Dermis blood vessel endothelial cell (primary cell): Measurements from ENCODE around the gene SPEM2. TPM values are rescaled to one million over a fixed set of nuclear protein-coding genes. Genes with fewer than 3 reads are reported as not detected.

Experiments used
- DNase-seq: peaks from one replicate; pipeline ENCODE4 v3.0.0; 2010
- total RNA-seq: library from RNA; depleted of rRNA; stranded (reverse); fragments of >200 nt; gene quantifications from 2 replicates; pipeline ENCODE4 v1.2.3, GENCODE V29; 2014

Gene SPEM2
- total RNA-seq, 1 donor from 2014 or later = not detected

DNA sequence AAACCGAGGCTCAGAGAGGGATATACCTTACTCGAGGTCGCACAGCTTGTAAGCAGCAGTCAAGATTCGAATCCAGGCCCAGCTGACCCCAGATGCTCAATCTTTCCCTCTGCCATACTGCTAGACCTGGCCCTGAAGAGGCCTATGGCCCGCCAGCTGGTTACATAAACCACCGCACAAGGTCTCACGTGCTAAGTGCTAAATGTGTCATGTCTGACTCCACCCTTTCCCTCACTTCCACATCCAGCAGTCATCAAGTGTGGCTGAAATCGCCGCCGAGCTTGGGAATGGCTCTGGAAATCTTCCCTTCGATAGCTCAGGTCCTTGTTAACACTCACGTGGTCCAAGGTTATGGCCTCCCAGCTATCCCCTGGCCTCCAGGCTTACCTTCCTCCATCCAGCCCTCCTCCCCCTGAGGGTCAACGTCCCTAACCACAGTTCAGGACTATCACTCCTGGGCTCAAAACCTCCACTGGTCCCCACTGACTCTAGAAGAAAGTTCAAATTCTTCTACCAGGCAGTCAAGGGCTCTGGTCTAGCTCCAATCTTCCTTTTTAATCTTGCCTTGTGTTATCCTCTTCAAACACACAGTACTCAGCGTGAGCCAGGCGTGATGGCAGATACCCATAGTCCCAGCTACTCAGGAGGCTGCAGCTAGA lies 50.5 kb downstream of the SPEM2 start:
- peak; percentile 55 for DNase-seq

DNA sequence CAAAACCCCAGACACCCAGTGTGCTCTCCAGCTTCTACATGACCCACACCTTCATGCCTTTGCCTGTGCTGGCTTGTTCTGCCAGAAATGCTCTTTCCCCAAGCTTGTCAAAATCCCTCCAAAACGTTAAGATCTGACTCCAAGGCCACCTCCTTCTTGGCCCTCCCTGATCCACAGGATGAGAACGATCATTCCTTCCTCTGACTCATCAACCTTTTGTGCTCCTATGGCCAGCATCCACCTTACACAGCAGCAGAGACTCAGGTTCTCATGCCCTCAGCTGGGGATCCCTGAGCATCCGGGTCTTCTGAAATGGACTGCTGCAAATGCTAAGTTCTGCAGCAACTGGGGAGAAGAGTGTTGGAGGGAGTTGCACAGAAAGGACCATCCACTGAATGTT lies 51.1 kb downstream of the SPEM2 start:
- DNase-seq = peak; percentile 72

DNA sequence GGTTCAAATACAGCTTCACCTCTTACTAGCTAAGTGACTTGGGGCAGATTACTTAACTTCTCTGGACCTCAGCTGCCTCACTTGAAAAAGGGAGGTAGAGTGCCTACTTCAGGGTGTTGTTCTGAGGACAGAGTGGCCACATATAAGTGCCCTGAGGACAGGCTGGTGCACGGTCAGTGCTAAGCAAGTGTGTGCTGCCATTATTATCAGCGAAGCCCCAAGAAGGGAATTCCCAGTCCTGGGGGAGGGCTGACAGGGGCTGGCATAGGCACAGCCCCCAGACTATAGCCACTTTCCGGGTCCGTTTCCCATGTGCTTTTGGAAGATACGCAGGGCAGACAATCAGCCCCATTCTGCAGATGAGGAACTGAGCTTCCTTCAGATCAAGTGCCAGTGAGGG lies 51.5 kb downstream of the SPEM2 start:
- no peak for DNase-seq

Other genes starting within 250 kb of the SPEM2 start
- gene ASGR1, start 246.2 kb upstream of the SPEM2 start, total RNA-seq = 9.5 and 18.2 TPM in 2 replicates
- gene DLG4, start 205.8 kb upstream of the SPEM2 start, total RNA-seq = 13.4 and 21.5 TPM in 2 replicates
- 196 and 385 TPM in 2 replicates for gene ACADVL, start 205.7 kb upstream of the SPEM2 start, total RNA-seq
- gene DVL2, start 191.1 kb upstream of the SPEM2 start, total RNA-seq = 32.8 and 45.7 TPM in 2 replicates
- gene PHF23, start 186.2 kb upstream of the SPEM2 start, total RNA-seq = 41.4 and 42.8 TPM in 2 replicates
- 148 and 196 TPM in 2 replicates for gene GABARAP, start 183.2 kb upstream of the SPEM2 start, total RNA-seq
- gene CTDNEP1, start 173.9 kb upstream of the SPEM2 start, total RNA-seq = 25.2 and 56.5 TPM in 2 replicates
- 33.0 and 52.2 TPM in 2 replicates for gene ELP5, start 173.4 kb upstream of the SPEM2 start, total RNA-seq
- 2.4 and 5.3 TPM in 2 replicates for gene CLDN7, start 163.1 kb upstream of the SPEM2 start, total RNA-seq
- 0.28 and 0.34 TPM in 2 replicates for gene SLC2A4, start 143.9 kb upstream of the SPEM2 start, total RNA-seq
- gene YBX2, start 131.0 kb upstream of the SPEM2 start, total RNA-seq = 0.17 TPM in 1 of 2 replicates, not detected in the other
- gene EIF5A, start 118.0 kb upstream of the SPEM2 start, total RNA-seq = 416 and 525 TPM in 2 replicates
- gene GPS2, start 110.3 kb upstream of the SPEM2 start, total RNA-seq = 45.2 and 45.6 TPM in 2 replicates
- gene NEURL4, start 96.3 kb upstream of the SPEM2 start, total RNA-seq = 17.3 and 23.3 TPM in 2 replicates
- not detected in 2 replicates for gene ACAP1, start 89.1 kb upstream of the SPEM2 start, total RNA-seq
- 2.6 and 3.2 TPM in 2 replicates for gene KCTD11, start 73.5 kb upstream of the SPEM2 start, total RNA-seq
- gene TMEM95, start 70.5 kb upstream of the SPEM2 start, total RNA-seq = not detected in 2 replicates
- gene TNK1, start 44.5 kb upstream of the SPEM2 start, total RNA-seq = 2.2 and 3.6 TPM in 2 replicates
- 21.3 and 34.1 TPM in 2 replicates for gene PLSCR3, start 31.1 kb upstream of the SPEM2 start, total RNA-seq
- gene TMEM256, start 21.5 kb upstream of the SPEM2 start, total RNA-seq = 59.2 and 112 TPM in 2 replicates
- 2.7 and 5.5 TPM in 2 replicates for gene NLGN2, start 17.8 kb upstream of the SPEM2 start, total RNA-seq
- not detected in 2 replicates for gene SPEM1, start 5.3 kb upstream of the SPEM2 start, total RNA-seq
- not detected in 2 replicates for gene SPEM3, start 3.2 kb downstream of the SPEM2 start, total RNA-seq
- 11.3 and 12.9 TPM in 2 replicates for gene TMEM102, start 9.8 kb downstream of the SPEM2 start, total RNA-seq
- 0.28 and 0.51 TPM in 2 replicates for gene FGF11, start 13.9 kb downstream of the SPEM2 start, total RNA-seq
- gene CHRNB1, start 19.4 kb downstream of the SPEM2 start, total RNA-seq = 4.6 and 5.8 TPM in 2 replicates
- gene ZBTB4, start 54.0 kb downstream of the SPEM2 start, total RNA-seq = 10.4 and 16.4 TPM in 2 replicates
- not detected in 2 replicates for gene SLC35G6, start 55.8 kb downstream of the SPEM2 start, total RNA-seq
- gene POLR2A, start 58.8 kb downstream of the SPEM2 start, total RNA-seq = 81.2 and 139 TPM in 2 replicates
- gene TNFSF12, start 123.4 kb downstream of the SPEM2 start, total RNA-seq = 9.2 and 26.1 TPM in 2 replicates
- gene TNFSF13, start 133.1 kb downstream of the SPEM2 start, total RNA-seq = 0.88 and 1.2 TPM in 2 replicates
- 79.8 and 89.3 TPM in 2 replicates for gene SENP3, start 136.3 kb downstream of the SPEM2 start, total RNA-seq
- 0.17 and 2.1 TPM in 2 replicates for gene CD68, start 154.0 kb downstream of the SPEM2 start, total RNA-seq
- 113 and 133 TPM in 2 replicates for gene MPDU1, start 158.2 kb downstream of the SPEM2 start, total RNA-seq
- 0.14 and 0.17 TPM in 2 replicates for gene SOX15, start 164.5 kb downstream of the SPEM2 start, total RNA-seq
- 38.8 and 51.1 TPM in 2 replicates for gene FXR2, start 189.3 kb downstream of the SPEM2 start, total RNA-seq
- gene SAT2, start 202.2 kb downstream of the SPEM2 start, total RNA-seq = 20.8 and 31.5 TPM in 2 replicates
- 0.51 TPM in 1 of 2 replicates, not detected in the other for gene SHBG, start 204.5 kb downstream of the SPEM2 start, total RNA-seq
- not detected in 2 replicates for gene ATP1B2, start 225.3 kb downstream of the SPEM2 start, total RNA-seq